Activated CD8-positive, alpha-beta memory T cell treated with anti-CD3 and anti-CD28 coated beads, Interleukin-2, amount 10 ng/mL, durations not matched to agents 7 days and 5 days (primary cell): ENCODE results near the gene ACOX3. TPM values are rescaled to one million over a fixed set of nuclear protein-coding genes. Genes with fewer than 3 reads are reported as not detected.

Experiments
- ATAC-seq: fragments of 150-1000 bp; cut with Tn5 transposase; one replicate; pipeline ENCODE4 v1.10.0; 2021; ENCODE audit warnings: moderate library complexity
- CTCF ChIA-PET: fragments of 350-600 bp; sonication (Branson Sonifier 250); formaldehyde crosslinking; loops from one replicate; lab custom pipeline; 2021; ENCODE audit warnings: antibody characterized with exemption; lab: Charles Lee
- DNase-seq: peaks from one replicate; pipeline ENCODE4 v3.0.0-alpha.2; 2020
- H3K27ac Mint-ChIP-seq: one replicate; pipeline ENCODE4 v1.8.0; 2021; ENCODE audit warnings: mild to moderate bottlenecking, mixed read lengths
- H3K27me3 Mint-ChIP-seq: one replicate; pipeline ENCODE4 v1.8.0; 2021; ENCODE audit warnings: mixed read lengths
- H3K36me3 Mint-ChIP-seq: one replicate; pipeline ENCODE4 v1.8.0; 2021; ENCODE audit warnings: mild to moderate bottlenecking, mixed read lengths
- H3K4me1 Mint-ChIP-seq: one replicate; pipeline ENCODE4 v1.8.0; 2021; ENCODE audit warnings: mixed read lengths
- H3K4me3 Mint-ChIP-seq: one replicate; pipeline ENCODE4 v1.8.0; 2021; ENCODE audit warnings: mild to moderate bottlenecking, moderate library complexity, mixed read lengths
- H3K9me3 Mint-ChIP-seq: one replicate; pipeline ENCODE4 v1.8.0; 2022; ENCODE audit warnings: low read depth, mixed read lengths
- total RNA-seq, 2 experiments: library from RNA; stranded (reverse); gene quantifications; one replicate each; pipeline ENCODE4 v1.2.3, GENCODE V29; 2021

Gene ACOX3
- total RNA-seq, 2 experiments from 2014 or later: 11.7 to 13.0 TPM

DNA sequence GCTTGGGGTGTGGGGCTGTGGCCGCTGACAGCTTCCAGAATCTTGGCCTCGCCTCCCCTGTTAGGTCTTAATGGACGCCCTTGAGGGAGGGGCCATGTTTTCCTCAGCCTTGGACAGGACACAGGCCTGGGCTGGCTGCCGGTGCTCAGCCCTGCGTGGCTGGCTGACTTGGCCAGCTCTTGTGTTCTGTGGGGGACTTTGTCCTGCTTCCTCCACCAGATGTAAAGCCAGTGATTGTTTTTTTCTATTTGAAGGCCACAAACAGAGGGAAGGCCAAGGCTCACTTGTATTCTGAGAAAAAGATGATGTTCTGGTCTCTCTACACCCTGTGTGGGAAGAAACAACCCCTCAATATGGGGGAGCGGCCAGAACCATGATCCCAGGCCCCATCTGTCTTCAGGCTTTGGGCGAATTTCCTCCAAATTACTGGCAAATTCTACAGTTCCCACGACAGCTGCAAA lies 99.7 kb downstream of the ACOX3 start:
- CTCF ChIA-PET: no interaction called here
- DNase-seq (no peak), ATAC-seq (no peak)
- Mint-ChIP-seq H3K9me3 (peaks cover 5% of the 10 kb centered on the region), H3K27ac (no peak overlapping the region), H3K27me3 (peaks cover 9% of the 10 kb centered on the region), H3K4me1 (no peaks in the 10 kb centered on the region), H3K4me3 (no peak overlapping the region), H3K36me3 (no peaks in the 10 kb centered on the region)

DNA sequence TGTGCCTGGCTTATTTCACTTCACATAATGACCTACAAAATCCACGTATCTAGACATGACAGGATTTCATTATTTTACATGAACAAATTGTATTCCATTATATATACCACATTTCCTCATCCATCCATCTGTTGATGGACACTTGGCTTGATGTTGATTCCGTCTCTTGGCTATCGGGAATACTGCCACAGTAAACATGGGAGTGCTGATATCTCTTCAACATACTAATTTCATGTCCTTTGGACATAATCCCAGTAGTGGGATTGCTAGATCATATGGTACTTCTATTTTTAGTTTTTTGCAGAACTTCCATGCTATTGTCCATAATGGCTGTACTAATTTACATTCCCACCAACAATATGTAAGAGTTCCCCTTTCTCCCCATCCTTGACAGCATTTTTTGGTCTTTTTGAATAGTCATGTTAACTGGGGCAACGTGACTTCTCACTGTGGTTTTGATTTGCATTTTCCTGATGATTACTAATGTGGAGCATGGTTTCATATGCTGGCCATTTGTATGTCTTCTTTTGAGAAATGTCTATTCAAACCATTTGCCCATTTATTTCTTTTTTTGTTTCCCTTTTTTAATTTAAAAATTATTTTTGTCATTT lies 102.1 kb downstream of the ACOX3 start:
- Mint-ChIP-seq H3K27me3 (peaks cover 9% of the 10 kb centered on the region), H3K9me3 (peaks cover 5% of the 10 kb centered on the region)

DNA sequence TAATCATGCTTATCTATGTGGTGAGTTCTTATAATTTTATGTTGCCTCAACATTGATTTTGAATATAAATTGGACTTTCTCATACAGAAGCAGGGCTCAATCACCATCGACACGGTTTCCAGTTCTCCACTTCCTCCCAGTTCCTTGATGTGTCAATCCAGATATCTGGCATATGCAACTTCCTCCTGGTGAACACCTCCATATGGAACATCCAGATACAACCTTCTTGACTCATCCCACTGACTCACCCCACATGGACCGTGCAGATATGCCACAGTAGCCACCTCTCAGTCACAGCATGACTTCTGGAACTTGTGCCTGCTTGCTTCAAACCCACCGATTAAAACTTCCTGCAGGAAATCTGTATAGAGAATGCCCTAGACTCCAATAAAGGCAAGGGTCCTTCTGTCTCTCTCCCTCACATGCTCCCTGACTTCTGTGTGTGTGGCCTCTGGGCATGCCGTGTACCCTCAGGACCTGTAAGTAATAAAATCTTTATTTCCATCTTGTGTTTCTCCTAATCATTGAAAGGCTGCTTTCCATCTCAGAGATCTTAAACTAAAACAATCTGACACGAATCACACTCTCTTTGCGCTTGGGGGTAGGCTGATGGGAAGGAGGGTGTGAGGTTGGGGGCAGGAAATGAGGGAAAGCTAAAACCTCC lies 104.0 kb downstream of the ACOX3 start:
- Mint-ChIP-seq H3K36me3 (no peaks in the 10 kb centered on the region), H3K27ac (no peak overlapping the region), H3K4me1 (no peaks in the 10 kb centered on the region), H3K27me3 (peaks cover 9% of the 10 kb centered on the region), H3K9me3 (peaks cover 5% of the 10 kb centered on the region), H3K4me3 (no peak overlapping the region)
- CTCF ChIA-PET: no interaction called here
- DNase-seq: no peak
- no peak for ATAC-seq

More for the DNA sequence above, 102.1 kb downstream of the ACOX3 start:
- DNase-seq (no peak), ATAC-seq (no peak)
- CTCF ChIA-PET: no interaction called here
- Mint-ChIP-seq H3K4me1 (no peaks in the 10 kb centered on the region), H3K36me3 (no peaks in the 10 kb centered on the region), H3K4me3 (no peak overlapping the region), H3K27ac (no peak overlapping the region)

DNA sequence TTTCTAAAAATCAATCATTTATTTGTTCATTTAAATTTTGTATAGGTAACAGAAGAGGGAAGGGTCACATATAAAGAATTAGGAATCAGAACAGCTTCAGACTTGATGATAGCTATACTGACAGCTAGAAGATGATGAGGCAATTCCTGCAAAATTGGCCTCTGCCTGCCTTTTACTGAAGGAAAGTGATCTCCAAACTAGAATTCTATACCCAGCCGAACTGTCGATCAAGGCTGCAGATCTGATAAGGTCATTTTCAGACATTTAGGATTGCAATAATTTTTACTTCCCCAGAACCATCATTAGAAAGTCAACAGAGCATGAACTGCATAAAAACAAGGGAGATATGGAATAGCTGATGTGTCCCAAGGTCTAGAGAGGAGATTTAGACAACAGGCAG lies 104.7 kb downstream of the ACOX3 start:
- Mint-ChIP-seq H3K9me3 (peaks cover 5% of the 10 kb centered on the region), H3K4me3 (no peak overlapping the region)

DNA sequence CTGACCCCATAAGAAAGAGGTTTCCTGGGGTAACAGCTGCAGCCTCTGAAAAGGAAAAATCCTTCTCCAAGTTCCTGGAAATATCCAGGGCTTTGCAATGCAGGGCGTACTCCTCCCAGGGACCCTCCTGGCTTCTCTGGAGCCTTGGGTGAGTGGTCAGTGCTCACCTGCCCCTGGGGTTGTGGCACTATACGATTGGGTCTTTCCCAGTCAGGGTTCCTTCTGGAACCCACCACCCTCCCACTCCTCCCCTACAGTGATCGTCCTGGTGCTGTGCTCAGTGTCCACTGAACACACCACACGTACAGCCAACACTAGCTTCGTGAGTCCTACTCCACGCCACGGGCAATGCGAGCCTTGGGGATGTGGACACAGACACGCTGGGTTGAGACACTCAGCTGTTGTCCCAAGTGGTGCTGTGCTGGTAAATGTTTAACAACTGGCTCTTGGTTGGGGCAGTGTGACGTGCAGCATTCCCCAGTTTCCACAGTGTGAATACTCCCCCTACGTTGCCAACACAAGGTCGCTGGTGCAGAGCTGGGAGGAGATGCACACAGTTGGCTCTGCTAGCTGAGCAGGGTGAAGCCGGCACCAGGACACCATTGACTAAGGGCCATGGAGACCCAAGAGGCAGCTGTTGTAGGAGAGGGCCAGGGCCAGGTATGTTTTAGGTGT lies 105.6 kb downstream of the ACOX3 start:
- CTCF ChIA-PET: no interaction called here
- no peak overlapping the region for H3K4me3 Mint-ChIP-seq
- ATAC-seq (no peak), DNase-seq (no peak)
- H3K27me3 Mint-ChIP-seq: peaks cover 9% of the 10 kb centered on the region
- no peak overlapping the region for H3K27ac Mint-ChIP-seq
- no peaks in the 10 kb centered on the region for H3K36me3 Mint-ChIP-seq
- H3K9me3 Mint-ChIP-seq: peaks cover 5% of the 10 kb centered on the region
- no peaks in the 10 kb centered on the region for H3K4me1 Mint-ChIP-seq

More for the DNA sequence above, 104.7 kb downstream of the ACOX3 start:
- DNase-seq (no peak), ATAC-seq (no peak)
- peaks cover 9% of the 10 kb centered on the region for H3K27me3 Mint-ChIP-seq
- no peaks in the 10 kb centered on the region for H3K4me1 Mint-ChIP-seq
- CTCF ChIA-PET: interaction anchor here (0.7 kb wide), 1 partner anchor 90 kb away, joined by 4 read pairs; no protein-coding TSS in a partner anchor
- no peaks in the 10 kb centered on the region for H3K36me3 Mint-ChIP-seq
- H3K27ac Mint-ChIP-seq: no peak overlapping the region

DNA sequence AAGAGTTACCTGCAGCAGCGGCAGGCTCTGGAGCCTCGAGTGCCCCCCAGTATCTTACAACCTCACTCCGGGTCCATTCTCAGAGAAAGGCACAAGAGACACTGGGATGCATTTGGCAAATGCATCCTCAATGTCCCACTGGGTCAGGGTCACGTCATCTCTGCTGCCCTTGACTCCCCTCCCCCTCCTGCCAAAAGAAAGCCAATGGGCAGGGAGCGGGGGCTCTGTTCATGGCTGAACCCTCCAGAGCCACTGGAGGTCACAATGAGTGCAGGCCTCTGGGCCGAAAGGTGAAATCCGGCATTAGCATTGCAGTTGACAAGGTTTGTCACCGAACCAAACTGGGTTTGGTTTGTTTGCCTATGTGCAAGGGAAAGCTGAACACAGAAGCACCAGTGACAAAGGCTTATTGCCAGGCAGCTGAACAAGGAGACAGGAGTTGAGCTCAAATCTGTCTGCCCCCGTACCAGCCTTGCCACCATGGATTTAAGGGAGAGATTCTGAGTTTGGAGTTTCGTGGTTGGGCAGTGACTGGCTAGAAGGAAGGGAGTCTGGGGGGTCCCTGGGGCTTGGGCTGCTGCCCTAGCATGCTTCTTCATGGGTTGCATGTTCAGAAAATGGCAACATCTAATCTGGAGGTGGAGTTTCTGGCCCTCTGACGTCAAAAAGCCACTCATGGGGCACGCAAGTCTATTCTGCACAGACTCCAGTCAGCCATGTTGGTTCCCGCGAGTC lies 106.6 kb downstream of the ACOX3 start:
- peaks cover 2% of the 10 kb centered on the region for H3K27me3 Mint-ChIP-seq
- DNase-seq (no peak), ATAC-seq (no peak)
- H3K9me3 Mint-ChIP-seq: peaks cover 5% of the 10 kb centered on the region
- H3K4me3 Mint-ChIP-seq: no peak overlapping the region
- no peak overlapping the region for H3K27ac Mint-ChIP-seq
- no peaks in the 10 kb centered on the region for H3K36me3 Mint-ChIP-seq
- CTCF ChIA-PET: no interaction called here
- H3K4me1 Mint-ChIP-seq: no peaks in the 10 kb centered on the region

DNA sequence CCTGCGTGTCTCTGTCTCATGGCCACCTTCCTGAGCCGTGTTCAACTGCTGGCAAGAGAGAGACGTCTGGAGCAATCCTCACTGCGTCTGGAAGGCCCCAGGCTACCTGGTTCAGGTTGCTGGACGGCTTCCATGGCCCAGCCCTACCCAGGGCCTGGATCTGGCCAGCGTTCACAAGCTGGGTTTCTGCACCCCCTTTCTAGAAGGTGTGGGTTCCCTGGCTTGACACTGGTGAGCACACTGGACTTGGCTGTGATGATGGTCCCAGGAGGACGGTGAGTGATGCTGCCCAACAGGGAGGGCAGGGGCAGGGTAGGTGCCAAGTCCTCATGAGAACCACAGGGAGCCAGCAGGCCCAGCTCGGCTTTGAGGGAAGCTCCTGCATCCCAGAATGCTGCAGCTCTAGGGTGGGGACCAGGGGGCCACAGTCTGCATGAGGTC lies 107.6 kb downstream of the ACOX3 start:
- Mint-ChIP-seq H3K27me3 (peaks cover 2% of the 10 kb centered on the region), H3K36me3 (no peaks in the 10 kb centered on the region), H3K9me3 (peaks cover 5% of the 10 kb centered on the region), H3K4me3 (no peak overlapping the region), H3K4me1 (no peaks in the 10 kb centered on the region), H3K27ac (no peak overlapping the region)
- ATAC-seq (no peak), DNase-seq (no peak)
- CTCF ChIA-PET: no interaction called here

DNA sequence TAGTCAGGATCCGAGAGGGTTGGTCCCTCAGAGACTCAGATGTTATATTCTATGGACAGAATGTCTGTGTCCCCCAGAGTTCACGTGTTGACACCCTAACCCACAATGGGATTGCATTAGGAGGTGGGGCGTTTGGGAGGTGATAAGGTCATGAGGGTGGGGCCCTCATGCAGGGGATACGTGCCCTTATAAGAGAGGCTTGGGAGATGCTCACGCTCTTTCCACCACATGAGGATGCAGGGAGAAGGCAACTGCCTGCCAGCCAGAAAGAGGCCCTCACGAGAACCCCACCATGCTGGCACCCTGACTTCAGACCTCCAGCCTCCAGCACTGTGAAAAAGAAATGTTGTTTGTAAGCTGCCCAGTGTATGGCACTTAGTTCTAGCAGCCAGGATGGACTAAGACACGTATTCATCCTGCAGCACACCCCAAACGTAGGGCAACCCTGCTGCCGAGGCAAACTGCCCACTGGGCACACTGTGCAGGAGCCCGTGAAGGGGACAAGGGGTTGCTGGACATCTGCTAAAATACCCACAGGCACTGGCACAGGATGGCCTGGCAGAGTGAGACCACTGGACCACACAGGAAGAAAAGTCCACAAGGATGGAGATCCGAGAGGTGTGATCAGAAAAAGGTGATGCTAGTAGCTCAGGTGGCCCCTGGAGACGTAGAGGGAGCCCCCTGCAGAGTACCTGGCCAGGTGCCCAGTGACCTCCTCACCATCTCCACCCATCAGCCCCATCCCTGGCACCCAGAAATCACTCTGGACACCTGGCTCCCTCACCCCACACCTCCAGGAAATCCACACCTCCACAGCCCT lies 108.3 kb downstream of the ACOX3 start:
- CTCF ChIA-PET: no interaction called here
- Mint-ChIP-seq H3K4me1 (no peaks in the 10 kb centered on the region), H3K27ac (no peak overlapping the region), H3K27me3 (peaks cover 2% of the 10 kb centered on the region), H3K4me3 (no peak overlapping the region), H3K9me3 (peaks cover 5% of the 10 kb centered on the region), H3K36me3 (no peaks in the 10 kb centered on the region)
- ATAC-seq: no peak
- DNase-seq: no peak

DNA sequence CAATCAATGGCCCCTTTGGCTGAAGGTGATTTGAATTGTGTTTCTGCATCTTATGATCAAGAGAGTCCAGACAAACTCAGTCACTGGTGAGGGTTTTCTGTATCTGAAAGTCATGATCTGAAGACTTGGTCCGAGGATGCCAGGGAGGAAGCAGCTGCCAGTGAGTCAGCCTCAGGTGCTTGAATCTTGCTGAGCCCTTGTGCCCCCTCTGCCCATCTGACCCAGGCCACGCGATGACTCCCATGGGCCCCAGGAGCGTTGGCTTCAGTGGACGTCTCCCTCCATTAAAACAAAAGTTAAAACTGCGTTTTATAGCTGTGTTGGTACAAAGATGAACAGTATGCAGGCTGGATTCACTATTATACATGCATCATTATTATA lies 109.0 kb downstream of the ACOX3 start:
- H3K9me3 Mint-ChIP-seq: peaks cover 5% of the 10 kb centered on the region
- CTCF ChIA-PET: no interaction called here
- no peak overlapping the region for H3K4me3 Mint-ChIP-seq
- DNase-seq (no peak), ATAC-seq (no peak)
- no peaks in the 10 kb centered on the region for H3K4me1 Mint-ChIP-seq
- H3K27me3 Mint-ChIP-seq: peaks cover 2% of the 10 kb centered on the region
- H3K36me3 Mint-ChIP-seq: no peaks in the 10 kb centered on the region
- H3K27ac Mint-ChIP-seq: no peak overlapping the region

DNA sequence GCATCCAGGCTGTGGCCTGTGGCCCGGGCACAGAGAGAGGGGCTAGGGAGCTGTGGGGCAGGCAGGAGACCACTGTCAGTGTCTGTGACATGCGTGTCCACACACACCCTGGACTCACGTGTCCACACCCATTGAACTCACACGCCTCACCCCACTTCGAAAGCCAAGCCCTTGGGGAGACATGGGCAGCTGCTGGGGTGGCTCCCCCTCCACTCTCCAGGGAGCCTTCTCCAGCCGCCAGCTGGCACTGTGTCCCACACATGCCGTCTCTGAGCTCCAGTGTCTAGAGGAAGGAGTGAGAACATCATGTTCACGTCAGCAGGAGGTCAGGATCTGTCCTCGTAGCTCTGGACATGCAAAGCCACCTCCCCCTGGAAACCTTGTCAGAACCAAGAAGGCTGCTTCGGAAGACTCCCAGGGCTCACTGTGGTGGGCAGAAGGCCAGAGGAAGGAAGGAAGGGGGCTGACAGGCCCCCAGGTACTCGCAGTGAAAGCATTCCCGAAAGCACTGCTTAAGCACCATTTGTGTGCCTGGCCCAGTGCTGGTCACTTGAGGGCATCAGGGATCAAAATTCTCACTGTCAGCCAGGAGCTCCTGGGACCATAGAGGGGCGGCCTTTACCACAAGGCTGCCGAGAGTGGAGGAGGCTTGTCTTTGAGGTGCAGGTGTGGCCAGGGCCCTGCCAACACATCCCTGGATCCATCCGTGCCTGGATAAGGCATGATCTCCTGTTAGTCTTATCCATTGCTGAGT lies 109.5 kb downstream of the ACOX3 start:
- no peak for DNase-seq
- Mint-ChIP-seq H3K4me1 (no peaks in the 10 kb centered on the region), H3K27me3 (peaks cover 2% of the 10 kb centered on the region), H3K9me3 (peaks cover 2% of the 10 kb centered on the region), H3K27ac (no peak overlapping the region), H3K4me3 (no peak overlapping the region), H3K36me3 (no peaks in the 10 kb centered on the region)
- ATAC-seq: no peak
- CTCF ChIA-PET: no interaction called here

DNA sequence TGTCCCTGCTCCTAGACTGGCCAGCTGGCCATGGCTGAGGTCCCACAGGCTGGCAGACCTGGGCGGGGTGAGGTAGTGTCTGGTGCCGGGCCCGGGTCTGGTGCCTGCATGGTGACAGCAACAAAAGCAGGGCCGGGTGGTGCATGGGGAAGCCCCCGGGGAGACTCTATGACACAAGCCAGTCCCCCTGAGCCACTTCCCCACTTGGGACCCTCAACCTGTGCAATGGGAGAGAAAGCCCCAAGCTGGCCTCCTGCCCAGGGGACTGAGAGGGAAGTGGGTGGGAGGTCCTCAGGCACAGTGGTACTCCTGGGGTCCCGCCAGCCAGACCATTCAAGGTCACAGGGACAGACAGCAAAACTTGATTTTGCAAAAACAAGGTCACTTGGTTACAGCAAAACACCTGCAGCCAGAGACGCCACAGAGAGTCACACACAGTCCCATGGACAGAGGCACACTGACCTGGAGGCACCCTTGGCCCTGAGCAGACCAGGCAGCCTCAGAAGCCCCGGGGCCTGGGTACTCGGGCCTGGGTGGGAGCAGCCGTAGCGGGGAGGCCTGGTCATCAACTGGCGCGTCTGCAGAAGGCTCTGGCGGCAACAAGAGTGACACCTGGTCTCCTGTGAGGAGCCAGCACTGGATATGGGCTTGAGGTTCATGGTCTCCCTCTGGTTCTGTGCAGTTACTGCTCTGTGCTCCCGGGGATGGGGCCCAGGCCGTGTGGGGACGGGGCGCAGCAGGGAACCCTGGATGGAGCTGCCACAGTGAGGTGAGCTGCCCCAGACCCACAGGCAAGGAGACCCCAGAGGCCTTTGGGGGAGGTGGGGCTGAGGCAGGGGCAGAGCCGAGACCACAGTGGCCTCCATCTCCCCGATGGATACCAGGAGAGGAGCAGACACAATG lies 110.4 kb downstream of the ACOX3 start:
- Mint-ChIP-seq H3K9me3 (no peaks in the 10 kb centered on the region), H3K36me3 (no peaks in the 10 kb centered on the region), H3K27ac (no peak overlapping the region), H3K27me3 (peaks cover 2% of the 10 kb centered on the region), H3K4me1 (no peaks in the 10 kb centered on the region), H3K4me3 (no peak overlapping the region)
- ATAC-seq (no peak), DNase-seq (no peak)
- CTCF ChIA-PET: no interaction called here

DNA sequence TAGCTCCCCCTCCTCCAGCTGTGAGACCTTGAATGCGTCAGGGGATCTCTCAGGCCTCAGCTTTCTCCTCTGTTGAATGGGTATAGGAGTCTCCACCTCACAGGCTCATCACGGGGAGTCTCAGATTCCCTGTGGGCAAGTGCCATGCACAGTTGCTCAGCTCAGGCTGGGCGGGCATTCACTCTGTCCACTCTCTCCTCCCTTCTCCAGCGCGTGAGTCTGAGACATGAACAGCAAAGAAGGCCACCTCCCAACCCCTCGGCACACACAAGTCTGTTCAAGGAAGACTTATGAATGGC lies 111.0 kb downstream of the ACOX3 start:
- Mint-ChIP-seq H3K27me3 (peaks cover 2% of the 10 kb centered on the region), H3K27ac (no peak overlapping the region), H3K9me3 (no peaks in the 10 kb centered on the region), H3K36me3 (no peaks in the 10 kb centered on the region), H3K4me1 (no peaks in the 10 kb centered on the region), H3K4me3 (no peak overlapping the region)
- CTCF ChIA-PET: no interaction called here
- DNase-seq (no peak), ATAC-seq (no peak)
